HG03439 (cell line): ENCODE measurements around the gene C12orf57.
A peak's percentile ranks its signal among the peaks of the same experiment; 100 is the strongest.

Experiments
- ATAC-seq: cut with Tn5 transposase; IDR thresholded peaks from one replicate; pipeline ENCODE4 v1.9.1; 2021; ENCODE audit warnings: mild to moderate bottlenecking, moderate library complexity; ENCODE audit not compliant: unreplicated experiment

Gene C12orf57

GRCh38 chr12:6952121-6952862 lies 8.5 kb downstream of the C12orf57 start:
- ATAC-seq, result no peak

- ATAC-seq, result peak; percentile 2
These were observed 9.1 kb downstream of the C12orf57 start for GRCh38 chr12:6952863-6953441.

GRCh38 chr12:6953442-6954315 lies 9.9 kb downstream of the C12orf57 start:
- peak; percentile 32 for ATAC-seq

DNA sequence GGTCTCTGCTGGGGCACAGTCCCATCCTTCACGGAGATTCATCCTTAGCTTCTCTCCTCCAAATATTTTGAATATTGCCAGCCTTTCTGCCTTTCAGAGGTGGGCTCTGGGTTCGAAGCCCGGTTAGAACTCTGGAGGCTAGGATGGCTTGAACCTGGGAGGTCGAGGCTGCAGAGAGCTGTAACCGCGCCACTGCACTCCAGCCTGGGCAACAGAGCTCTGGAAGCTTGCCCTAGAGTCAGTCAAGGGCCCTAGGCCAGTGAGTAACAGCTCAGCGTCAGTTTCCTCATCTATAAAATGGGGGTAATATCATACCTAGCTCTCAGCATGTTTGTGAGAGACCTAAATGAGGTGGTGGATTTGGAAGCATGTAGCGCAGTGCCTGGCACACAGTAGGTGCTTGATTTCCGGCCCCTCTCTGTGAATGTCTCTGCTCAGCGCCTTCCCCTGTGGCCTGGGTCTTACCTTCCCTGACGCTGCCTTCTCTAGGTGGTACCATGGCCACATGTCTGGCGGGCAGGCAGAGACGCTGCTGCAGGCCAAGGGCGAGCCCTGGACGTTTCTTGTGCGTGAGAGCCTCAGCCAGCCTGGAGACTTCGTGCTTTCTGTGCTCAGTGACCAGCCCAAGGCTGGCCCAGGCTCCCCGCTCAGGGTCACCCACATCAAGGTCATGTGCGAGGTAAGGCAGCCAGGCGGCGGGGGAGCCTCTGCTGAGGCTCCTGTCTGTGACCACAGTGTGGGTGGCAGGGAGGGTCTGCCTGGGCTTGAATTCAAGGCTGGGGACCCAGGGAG lies 10.7 kb downstream of the C12orf57 start:
- no peak for ATAC-seq

DNA sequence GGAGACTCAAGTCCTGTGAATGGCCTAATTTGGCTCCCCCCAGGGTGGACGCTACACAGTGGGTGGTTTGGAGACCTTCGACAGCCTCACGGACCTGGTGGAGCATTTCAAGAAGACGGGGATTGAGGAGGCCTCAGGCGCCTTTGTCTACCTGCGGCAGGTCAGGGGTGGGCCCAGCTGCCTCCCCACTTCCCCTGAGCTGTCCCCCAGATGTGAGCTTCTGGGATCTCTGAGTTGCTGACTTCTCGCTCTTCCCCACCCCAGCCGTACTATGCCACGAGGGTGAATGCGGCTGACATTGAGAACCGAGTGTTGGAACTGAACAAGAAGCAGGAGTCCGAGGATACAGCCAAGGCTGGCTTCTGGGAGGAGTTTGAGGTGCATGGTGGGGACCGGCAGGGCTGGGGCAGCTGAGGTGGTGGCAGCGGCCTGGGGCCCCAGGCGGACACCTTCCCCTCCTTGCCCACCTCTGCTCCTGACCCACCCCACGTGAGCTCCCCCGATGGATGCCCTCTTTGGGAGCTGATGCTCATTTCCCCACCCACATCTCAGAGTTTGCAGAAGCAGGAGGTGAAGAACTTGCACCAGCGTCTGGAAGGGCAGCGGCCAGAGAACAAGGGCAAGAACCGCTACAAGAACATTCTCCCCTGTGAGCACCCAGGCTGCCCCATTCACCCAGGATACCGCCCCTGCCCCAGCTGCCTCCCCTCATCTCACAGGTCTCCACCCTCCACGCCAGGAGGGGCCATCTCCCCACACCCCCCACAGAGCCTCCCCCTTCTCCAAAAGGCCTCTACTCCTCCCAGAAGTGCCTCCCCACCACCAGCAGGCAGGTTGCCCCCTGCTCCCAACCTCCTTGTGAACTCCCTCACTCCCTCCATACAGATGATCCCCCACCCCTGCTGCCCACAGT lies 11.5 kb downstream of the C12orf57 start:
- no peak for ATAC-seq

GRCh38 chr12:6956021-6956727 lies 12.4 kb downstream of the C12orf57 start:
- ATAC-seq, result no peak

DNA sequence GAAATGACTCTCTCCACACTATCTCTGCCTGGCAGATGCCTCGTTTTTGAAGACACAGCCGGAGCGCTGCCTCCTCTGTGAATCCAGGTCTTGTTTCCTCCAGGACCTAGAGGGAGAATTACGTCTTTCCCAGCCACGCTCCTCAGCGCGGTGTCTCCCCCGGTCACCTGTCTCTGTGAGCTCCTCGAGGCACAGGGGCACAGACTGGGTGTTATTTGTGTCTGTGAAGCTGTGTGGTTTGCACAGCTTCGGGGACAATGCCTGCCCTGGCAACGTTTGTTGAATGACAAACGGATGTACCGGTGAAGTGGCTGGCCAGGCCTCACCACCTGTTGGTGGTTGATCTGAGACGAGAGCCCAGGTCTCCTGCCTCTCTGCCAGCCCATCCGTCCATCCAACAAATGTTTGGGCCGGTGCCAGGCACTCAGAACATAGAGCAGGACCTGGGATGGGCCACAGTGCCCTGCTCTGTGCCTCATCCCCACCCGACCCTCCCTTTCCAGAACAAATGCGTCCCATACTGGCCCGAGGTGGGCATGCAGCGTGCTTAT lies 13.4 kb downstream of the C12orf57 start:
- ATAC-seq, result no peak

DNA sequence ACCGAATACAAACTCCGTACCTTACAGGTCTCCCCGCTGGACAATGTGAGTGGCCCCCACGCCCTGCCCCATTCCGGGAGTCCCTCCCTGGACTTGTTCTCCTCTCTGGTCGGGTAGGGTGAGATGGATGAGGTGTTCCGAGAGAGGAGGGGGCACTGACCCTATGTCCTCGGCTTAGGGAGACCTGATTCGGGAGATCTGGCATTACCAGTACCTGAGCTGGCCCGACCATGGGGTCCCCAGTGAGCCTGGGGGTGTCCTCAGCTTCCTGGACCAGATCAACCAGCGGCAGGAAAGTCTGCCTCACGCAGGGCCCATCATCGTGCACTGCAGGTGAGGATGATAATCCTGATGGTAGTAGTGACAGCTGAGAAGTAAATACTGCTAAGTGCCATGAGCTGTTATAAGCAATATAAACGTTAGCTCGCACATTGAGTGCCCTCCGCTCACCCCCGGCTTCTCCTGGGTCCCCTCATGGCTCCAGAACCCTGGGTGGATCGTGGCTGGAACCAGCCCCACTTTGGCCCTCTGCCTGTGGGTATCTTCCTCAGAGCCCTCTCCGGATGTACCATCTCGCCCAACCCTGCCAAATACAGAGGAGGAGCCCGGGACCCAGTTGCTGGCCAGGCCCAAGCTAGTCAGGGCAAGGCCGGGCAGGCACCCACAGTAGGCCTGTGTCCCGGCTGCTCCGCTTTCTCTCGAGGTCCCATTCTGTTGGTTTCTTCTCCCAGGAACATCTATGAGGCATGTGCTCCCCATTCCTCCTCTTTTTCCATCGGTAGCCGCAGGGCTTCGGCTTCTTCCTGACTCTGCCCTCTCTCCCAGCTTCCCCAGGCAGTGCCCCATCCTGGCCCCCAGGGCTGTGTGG lies 14.2 kb downstream of the C12orf57 start:
- no peak for ATAC-seq

- ATAC-seq, result no peak
These were observed 14.8 kb downstream of the C12orf57 start for GRCh38 chr12:6958609-6959057.

DNA sequence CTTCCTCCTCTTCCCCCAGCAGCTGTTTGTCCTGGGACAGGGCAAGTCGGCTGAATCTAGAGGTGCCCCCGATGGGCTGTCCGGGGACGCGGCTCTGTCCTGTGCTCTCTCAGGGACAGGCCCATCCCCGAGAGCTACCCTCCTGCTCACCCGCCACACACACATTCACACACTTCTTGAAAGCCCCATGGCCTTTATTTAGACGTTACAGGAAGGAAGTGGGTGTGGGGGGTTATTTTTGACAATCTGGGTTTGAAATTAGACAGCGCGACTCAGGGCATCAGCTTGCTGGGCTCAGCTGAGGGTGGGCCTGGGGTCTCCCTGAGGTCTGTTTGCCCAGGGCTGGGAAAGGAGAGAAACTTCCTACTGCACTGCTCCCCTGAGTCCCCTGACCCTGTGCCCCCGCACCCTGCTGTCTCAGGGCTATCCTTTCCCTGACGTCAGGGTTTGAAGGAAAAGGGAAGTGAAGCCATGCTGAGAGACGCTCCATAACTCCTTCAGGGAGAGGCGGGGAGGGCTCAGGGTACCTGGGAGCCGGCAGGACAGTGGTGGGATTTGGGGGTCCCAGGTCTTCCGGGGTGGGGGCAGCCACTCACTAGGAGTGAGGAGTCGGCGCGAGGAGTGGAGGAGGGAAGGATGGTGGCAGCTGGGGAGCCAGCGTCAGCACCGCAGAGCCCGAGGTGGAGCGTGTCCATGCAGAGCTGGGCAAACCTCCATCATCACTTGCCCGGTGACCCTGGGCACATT lies 15.4 kb downstream of the C12orf57 start:
- peak; percentile 39 for ATAC-seq

GRCh38 chr12:6959805-6960592 lies 16.2 kb downstream of the C12orf57 start:
- no peak for ATAC-seq

- no peak for ATAC-seq
These were observed 16.9 kb downstream of the C12orf57 start for GRCh38 chr12:6960593-6961277.

DNA sequence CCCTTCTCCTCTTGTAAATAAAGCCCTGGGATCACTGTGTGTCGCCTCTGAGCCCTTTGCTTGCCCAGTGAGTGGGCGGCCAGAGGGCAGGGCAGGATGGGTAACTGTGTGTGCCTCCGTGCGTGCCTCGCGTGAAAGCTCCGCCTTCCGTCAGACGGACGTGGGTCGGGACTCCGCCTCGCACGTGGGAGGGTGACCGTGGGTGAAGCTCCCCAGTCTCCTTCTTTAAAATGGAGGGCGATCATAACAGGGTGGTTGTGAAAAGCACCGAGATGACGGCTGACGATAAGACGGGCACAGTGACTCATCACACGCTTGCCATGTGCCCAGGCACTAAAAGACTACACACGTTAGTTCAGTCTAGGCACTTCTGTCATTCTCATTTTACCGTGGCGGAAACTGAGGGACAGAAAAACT lies 17.5 kb downstream of the C12orf57 start:
- no peak for ATAC-seq

- ATAC-seq, result no peak
These were observed 18.0 kb downstream of the C12orf57 start for GRCh38 chr12:6961695-6962284.

- no peak for ATAC-seq
These were observed 18.6 kb downstream of the C12orf57 start for GRCh38 chr12:6962285-6963015.
